Cardiac atrium fibroblast (primary cell): Measurements from ENCODE around the gene MTCH1. TPM values are rescaled to one million over a fixed set of nuclear protein-coding genes. Genes with fewer than 3 reads are reported as not detected.

Source experiments
- total RNA-seq: library from RNA; depleted of rRNA; stranded (reverse); fragments of >200 nt; gene quantifications from 2 replicates; pipeline ENCODE4 v1.2.3, GENCODE V29; 2015

MTCH1 gene, protein sequence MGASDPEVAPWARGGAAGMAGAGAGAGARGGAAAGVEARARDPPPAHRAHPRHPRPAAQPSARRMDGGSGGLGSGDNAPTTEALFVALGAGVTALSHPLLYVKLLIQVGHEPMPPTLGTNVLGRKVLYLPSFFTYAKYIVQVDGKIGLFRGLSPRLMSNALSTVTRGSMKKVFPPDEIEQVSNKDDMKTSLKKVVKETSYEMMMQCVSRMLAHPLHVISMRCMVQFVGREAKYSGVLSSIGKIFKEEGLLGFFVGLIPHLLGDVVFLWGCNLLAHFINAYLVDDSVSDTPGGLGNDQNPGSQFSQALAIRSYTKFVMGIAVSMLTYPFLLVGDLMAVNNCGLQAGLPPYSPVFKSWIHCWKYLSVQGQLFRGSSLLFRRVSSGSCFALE
- 197 and 206 TPM in 2 replicates for total RNA-seq

DNA sequence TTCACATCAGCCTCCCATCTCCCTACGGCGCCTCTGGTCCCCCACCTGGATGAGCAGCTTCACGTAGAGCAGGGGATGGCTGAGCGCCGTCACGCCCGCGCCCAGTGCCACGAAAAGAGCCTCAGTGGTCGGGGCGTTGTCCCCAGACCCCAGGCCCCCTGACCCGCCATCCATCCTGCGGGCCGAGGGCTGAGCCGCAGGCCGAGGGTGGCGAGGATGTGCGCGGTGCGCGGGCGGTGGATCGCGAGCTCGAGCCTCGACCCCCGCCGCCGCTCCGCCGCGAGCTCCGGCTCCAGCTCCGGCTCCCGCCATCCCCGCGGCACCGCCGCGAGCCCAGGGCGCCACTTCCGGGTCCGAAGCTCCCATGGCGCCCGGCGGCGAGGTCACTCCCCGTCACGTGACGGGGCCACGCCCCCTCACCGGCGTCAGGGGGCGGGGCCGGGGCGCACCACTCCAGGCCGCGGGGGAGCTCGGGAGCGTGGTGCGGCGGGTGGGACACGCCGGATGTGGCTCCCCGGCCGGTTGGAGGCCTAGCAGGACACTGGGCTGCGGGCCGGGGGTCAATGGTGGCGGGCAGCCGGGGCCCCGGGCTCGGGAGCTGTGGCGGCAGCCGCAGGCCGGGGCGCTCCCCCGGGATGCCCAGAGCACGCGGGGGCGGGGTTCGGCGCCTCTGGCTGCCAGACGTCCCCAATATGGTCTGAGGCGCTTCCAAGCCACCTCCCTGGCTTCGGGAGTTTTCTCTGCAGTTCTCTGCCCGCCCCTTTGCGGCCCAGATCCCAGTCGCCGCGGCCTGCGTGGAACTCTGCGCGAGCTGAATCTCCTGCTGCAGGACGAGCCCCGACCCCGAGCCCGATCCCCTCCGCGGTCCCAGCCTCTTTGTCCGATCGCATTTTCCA is at the start of gene MTCH1:
Gene MTCH1, minus strand, starts transcription at position 389 of the 896 bp plus-strand sequence. Its CDS starts 23 bp downstream, at position 366.

DNA sequence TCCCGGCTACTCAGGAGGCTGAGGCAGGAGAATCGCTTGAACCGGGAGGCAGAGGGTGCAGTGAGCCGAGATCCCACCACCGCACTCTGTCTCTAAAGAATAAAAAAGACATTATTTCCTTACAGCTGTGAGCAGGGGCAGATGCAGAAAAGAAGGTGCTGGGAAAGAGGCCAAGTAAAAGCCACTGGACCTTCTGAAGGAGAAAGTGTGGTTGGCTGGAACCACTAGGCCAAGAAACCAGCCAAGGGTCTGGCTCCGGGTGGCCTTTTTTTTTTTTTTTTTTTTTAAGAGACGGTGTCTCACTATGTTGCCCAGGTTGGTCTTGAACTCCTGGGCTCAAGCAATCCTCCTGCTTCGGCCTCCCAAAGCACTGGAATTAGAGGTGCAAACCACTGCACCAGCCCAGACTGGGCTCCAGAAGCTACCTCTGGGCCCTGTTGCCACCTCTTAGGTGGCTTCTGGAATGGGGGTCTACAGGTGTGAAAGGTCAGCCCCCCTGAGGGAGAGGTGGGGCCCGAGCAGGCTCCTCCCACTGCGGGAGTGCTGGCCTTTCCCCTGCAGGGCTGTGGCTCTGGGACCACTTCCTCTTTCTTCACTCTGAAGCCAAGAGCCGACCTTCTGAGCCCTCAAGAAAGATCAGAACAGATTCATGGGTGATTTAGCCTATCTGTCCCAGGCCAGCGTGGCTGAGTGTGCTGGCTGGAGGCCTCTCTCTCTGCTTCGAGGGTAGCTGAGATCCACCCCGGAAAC is 19.2 kb upstream of the MTCH1 start, which contains the start of gene FGD2:
Gene FGD2, plus strand, starts transcription at position 595 of the 750 bp plus-strand sequence. CDS start 163 bp downstream, outside the sequence.

DNA sequence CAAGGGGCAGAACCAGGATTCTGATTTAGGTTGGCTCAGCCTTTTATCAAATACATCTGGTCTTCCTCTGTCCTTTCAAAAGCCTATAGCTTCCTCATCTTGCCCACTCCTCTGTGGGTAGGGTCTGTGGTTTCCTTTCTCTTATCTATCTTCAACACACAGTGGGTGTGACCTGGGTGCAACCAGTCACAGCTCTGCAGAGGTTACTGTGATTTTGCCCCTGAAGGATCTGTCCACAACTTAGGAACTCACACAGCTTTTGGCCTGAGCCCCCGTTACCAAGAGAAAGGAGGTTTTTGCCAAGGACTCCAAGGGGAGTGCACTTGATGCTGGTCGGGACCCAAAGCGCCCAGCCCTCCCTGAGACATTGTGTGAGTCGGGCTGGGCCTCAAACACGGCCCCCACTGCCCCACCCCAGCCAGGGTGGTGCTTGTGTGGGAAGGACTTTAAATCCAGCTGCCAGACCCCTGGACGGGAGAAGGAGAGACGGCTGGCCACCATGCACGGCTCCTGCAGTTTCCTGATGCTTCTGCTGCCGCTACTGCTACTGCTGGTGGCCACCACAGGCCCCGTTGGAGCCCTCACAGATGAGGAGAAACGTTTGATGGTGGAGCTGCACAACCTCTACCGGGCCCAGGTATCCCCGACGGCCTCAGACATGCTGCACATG is 31.6 kb downstream of the MTCH1 start, which contains the start of gene PI16:
Gene PI16, plus strand, starts transcription at position 477 of the 670 bp plus-strand sequence. Its CDS starts 23 bp downstream, at position 500.

Other genes starting within 250 kb of the MTCH1 start
- gene CPNE5, start 146.8 kb downstream of the MTCH1 start, total RNA-seq: under 0.01 and 1.1 TPM in 2 replicates
- 16.1 and 25.1 TPM in 2 replicates for gene PPIL1, start 111.4 kb downstream of the MTCH1 start, total RNA-seq
- gene C6orf89, start 100.2 kb downstream of the MTCH1 start, total RNA-seq: 33.0 and 42.8 TPM in 2 replicates
- gene PI16, start 31.5 kb downstream of the MTCH1 start, total RNA-seq: not detected in 2 replicates
- not detected in 2 replicates for gene FGD2, start 19.5 kb upstream of the MTCH1 start, total RNA-seq
- gene PIM1, start 184.0 kb upstream of the MTCH1 start, total RNA-seq: 27.4 and 38.3 TPM in 2 replicates